ENCODE data around the gene CAPN9. TPM values are rescaled to one million over a fixed set of nuclear protein-coding genes. Genes with fewer than 3 reads are reported as not detected.
A peak's percentile ranks its signal among the peaks of the same experiment; 100 is the strongest.
"Not testable (repeated sequence)": the region's sequence is repeated elsewhere in the genome, so short reads cannot be mapped to it uniquely, and the experiment has no call there.

CAPN9 gene
- total and polyA plus RNA-seq, 8 donors = 0.84 to 5.0 (median 1.7) TPM

GRCh38 chr1:230713138-230713537, 34.0 kb upstream of the CAPN9 start:
- peaks cover 0 to 14% of the 10 kb centered on the region in 2 donors for H3K27me3 ChIP-seq
- H3K4me3 ChIP-seq = no peak overlapping the region
- no peaks in the 10 kb centered on the region for H3K36me3 ChIP-seq
- ATAC-seq (no peak), DNase-seq (no peak)
- intact Hi-C loops (cut with DNase I) = no loop called here
- TF ChIP-seq, protein P1, sequence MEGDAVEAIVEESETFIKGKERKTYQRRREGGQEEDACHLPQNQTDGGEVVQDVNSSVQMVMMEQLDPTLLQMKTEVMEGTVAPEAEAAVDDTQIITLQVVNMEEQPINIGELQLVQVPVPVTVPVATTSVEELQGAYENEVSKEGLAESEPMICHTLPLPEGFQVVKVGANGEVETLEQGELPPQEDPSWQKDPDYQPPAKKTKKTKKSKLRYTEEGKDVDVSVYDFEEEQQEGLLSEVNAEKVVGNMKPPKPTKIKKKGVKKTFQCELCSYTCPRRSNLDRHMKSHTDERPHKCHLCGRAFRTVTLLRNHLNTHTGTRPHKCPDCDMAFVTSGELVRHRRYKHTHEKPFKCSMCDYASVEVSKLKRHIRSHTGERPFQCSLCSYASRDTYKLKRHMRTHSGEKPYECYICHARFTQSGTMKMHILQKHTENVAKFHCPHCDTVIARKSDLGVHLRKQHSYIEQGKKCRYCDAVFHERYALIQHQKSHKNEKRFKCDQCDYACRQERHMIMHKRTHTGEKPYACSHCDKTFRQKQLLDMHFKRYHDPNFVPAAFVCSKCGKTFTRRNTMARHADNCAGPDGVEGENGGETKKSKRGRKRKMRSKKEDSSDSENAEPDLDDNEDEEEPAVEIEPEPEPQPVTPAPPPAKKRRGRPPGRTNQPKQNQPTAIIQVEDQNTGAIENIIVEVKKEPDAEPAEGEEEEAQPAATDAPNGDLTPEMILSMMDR (IDR thresholded peaks at IDR 0.05) = no peak
- H3K9me3 ChIP-seq = no peaks in the 10 kb centered on the region
- H3K4me1 ChIP-seq = no peaks in the 10 kb centered on the region
- H3K27ac ChIP-seq = no peak overlapping the region

- H3K27me3 ChIP-seq = peaks cover 0 to 14% of the 10 kb centered on the region in 2 donors
Observed at GRCh38 chr1:230713547-230713914, 33.7 kb upstream of the CAPN9 start.

GRCh38 chr1:230713915-230714764, 33.0 kb upstream of the CAPN9 start, which contains the start of gene AGT:
Gene AGT, minus strand, starts transcription at chr1:230714122. Its CDS starts 3,299 bp downstream, at chr1:230710823.
- Histone ChIP-seq H3K27ac (no peak within 1 kb of the TSS), H3K4me1 (no peaks in the 10 kb centered on the region), H3K9me3 (no peaks in the 10 kb centered on the region), H3K27me3 (peaks cover 0 to 14% of the 10 kb centered on the region in 2 donors), H3K36me3 (no peaks in the 10 kb centered on the region), H3K4me3 (no peak within 1 kb of the TSS)
- peak; percentile 87 for ATAC-seq
- TF ChIP-seq, protein P1 (IDR thresholded peaks at IDR 0.05) = no peak
- peak in 3 of 4 donors; percentile 47 to 88 (median 75) for DNase-seq
- intact Hi-C loops (cut with DNase I) = no loop called here

More at GRCh38 chr1:230713547-230713914, 33.7 kb upstream of the CAPN9 start:
- TF ChIP-seq, protein P1 (IDR thresholded peaks at IDR 0.05) = no peak
- intact Hi-C loops (cut with DNase I) = no loop called here
- DNase-seq (no peak), ATAC-seq (no peak)
- Histone ChIP-seq H3K36me3 (no peaks in the 10 kb centered on the region), H3K4me3 (no peak overlapping the region), H3K9me3 (no peaks in the 10 kb centered on the region), H3K27ac (no peak overlapping the region), H3K4me1 (no peaks in the 10 kb centered on the region)

- TF ChIP-seq, protein P1 (IDR thresholded peaks at IDR 0.05) = no peak
- no peaks in the 10 kb centered on the region for H3K9me3 ChIP-seq
- H3K4me1 ChIP-seq = no peaks in the 10 kb centered on the region
- ATAC-seq (no peak), DNase-seq (no peak)
- H3K27me3 ChIP-seq = peaks cover 0 to 14% of the 10 kb centered on the region in 2 donors
- no peaks in the 10 kb centered on the region for H3K36me3 ChIP-seq
- H3K27ac ChIP-seq = no peak overlapping the region
- intact Hi-C loops (cut with DNase I) = no loop called here
- no peak overlapping the region for H3K4me3 ChIP-seq
Observed at GRCh38 chr1:230715510-230715909, 31.7 kb upstream of the CAPN9 start.

DNA sequence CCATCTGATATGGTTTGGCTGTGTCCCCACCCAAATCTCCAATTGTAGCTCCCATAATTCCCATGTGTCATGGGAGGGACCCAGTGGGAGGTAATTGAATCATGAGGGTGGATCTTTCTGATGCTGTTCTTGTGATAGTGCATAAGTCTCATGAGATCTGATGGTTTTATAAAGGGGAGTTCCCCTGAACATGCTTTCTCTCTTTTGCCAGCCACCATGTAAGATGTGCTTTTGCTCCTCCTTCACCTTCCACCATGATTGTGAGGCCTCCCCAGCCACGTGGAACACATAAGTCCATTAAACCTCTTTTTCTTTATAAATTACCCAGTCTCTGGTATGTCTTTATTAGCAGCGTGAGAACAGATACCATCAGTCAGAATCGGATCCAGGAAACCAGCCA, 30.7 kb upstream of the CAPN9 start:
- H3K9me3 ChIP-seq; intact Hi-C loops (cut with DNase I); H3K4me1 ChIP-seq; ATAC-seq; H3K4me3 ChIP-seq; H3K27ac ChIP-seq; H3K36me3 ChIP-seq; DNase-seq: not testable (repeated sequence)
- peaks cover 0 to 14% of the 10 kb centered on the region in 2 donors for H3K27me3 ChIP-seq

All from left lung (tissue), 10 donors.